ENCODE measurements around the gene FBP2. TPM values are rescaled to one million over a fixed set of nuclear protein-coding genes. Genes with fewer than 3 reads are reported as not detected.
"Not testable (repeated sequence)": the region's sequence is repeated elsewhere in the genome, so short reads cannot be mapped to it uniquely, and the experiment has no call there.

FBP2 gene
- total RNA-seq, 2 donors from 2014 or later, result not detected

GRCh38 chr9:94591876-94592275 is 1.7 kb downstream of the FBP2 start:
- TF ChIP-seq CTCF (IDR thresholded peaks at IDR 0.05), result no peak
- no peaks in the 10 kb centered on the region for H3K36me3 ChIP-seq

GRCh38 chr9:94591046-94591545 is 2.5 kb downstream of the FBP2 start:
- not testable (repeated sequence) for H3K4me3 ChIP-seq; H3K36me3 ChIP-seq; H3K9me3 ChIP-seq; H3K4me1 ChIP-seq; H3K27ac ChIP-seq; H3K27me3 ChIP-seq; DNase-seq (ENCODE audit: low spot score)

More at GRCh38 chr9:94591876-94592275, 1.7 kb downstream of the FBP2 start:
- Histone ChIP-seq H3K27ac (no peak overlapping the region), H3K27me3 (no peaks in the 10 kb centered on the region), H3K9me3 (no peaks in the 10 kb centered on the region), H3K4me3 (no peak overlapping the region), H3K4me1 (no peaks in the 10 kb centered on the region)
- no peak for DNase-seq (ENCODE audit: low spot score)

GRCh38 chr9:94588681-94589080 is 4.9 kb downstream of the FBP2 start:
- H3K27me3 ChIP-seq, result no peaks in the 10 kb centered on the region
- no peaks in the 10 kb centered on the region for H3K9me3 ChIP-seq
- H3K4me3 ChIP-seq, result no peak overlapping the region
- H3K4me1 ChIP-seq, result no peaks in the 10 kb centered on the region
- H3K36me3 ChIP-seq, result no peaks in the 10 kb centered on the region
- TF ChIP-seq CTCF (IDR thresholded peaks at IDR 0.05), result no peak
- no peak for DNase-seq (ENCODE audit: low spot score)
- no peak overlapping the region for H3K27ac ChIP-seq

DNA sequence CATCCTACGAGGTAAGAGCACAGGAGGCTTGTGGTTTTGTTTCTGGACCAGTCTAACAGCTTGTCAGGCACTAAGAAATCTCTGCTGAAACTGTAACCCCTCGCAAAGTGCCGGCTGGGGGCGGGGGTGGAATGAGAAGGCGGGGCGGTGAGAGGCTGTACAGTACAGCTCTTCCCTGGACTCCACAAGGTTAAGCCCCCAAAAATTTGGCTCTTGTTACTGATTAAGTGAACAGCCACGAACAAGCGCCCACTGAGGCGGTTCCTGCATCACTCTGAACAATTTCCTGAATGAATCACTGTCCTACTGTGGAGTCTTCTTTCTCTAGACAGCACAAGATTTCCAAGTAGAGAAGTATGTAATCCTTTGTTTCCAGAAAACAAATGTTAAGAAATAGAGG is 6.8 kb downstream of the FBP2 start:
- Histone ChIP-seq H3K4me1 (no peaks in the 10 kb centered on the region), H3K27ac (no peak overlapping the region), H3K36me3 (no peaks in the 10 kb centered on the region), H3K9me3 (no peaks in the 10 kb centered on the region), H3K4me3 (no peak overlapping the region), H3K27me3 (no peaks in the 10 kb centered on the region)
- no peak for DNase-seq (ENCODE audit: low spot score)
- no peak for TF ChIP-seq CTCF (IDR thresholded peaks at IDR 0.05)

GRCh38 chr9:94586316-94586715 is 7.3 kb downstream of the FBP2 start:
- Histone ChIP-seq H3K27me3 (no peaks in the 10 kb centered on the region), H3K36me3 (no peaks in the 10 kb centered on the region), H3K4me1 (no peaks in the 10 kb centered on the region), H3K27ac (no peak overlapping the region), H3K9me3 (no peaks in the 10 kb centered on the region), H3K4me3 (no peak overlapping the region)
- no peak for TF ChIP-seq CTCF (IDR thresholded peaks at IDR 0.05)
- no peak for DNase-seq (ENCODE audit: low spot score)

DNA sequence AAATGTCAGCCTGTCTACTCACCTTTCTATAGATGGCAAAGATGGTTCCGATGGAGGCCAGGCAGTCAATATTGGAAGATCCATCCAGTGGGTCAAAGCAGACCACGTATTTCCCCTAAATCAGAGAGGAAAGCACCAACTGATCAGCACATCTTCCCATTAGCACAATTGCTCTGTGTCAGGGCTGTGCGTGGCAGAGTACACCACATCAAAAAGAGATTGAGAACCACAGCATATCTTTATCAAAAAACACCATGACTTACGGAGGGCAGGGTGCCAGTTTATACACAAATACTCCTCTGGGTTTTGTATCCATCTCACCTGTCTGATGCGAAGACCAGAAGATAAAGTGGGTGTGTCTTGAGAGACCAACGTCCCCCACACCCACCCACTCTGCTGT is 9.1 kb downstream of the FBP2 start:
- Histone ChIP-seq H3K36me3 (no peaks in the 10 kb centered on the region), H3K9me3 (no peaks in the 10 kb centered on the region), H3K4me3 (no peak overlapping the region), H3K27me3 (no peaks in the 10 kb centered on the region), H3K4me1 (no peaks in the 10 kb centered on the region), H3K27ac (no peak overlapping the region)
- TF ChIP-seq CTCF (IDR thresholded peaks at IDR 0.05), result no peak
- DNase-seq (ENCODE audit: low spot score), result no peak
